ENCODE results near the gene RNF2.

- TF ChIP-seq CTCF (conservative IDR thresholded peaks at IDR 0.05; ENCODE audit: low read length): no peak
- TF ChIP-seq EZH2phosphoT487 (IDR thresholded peaks at IDR 0.05; ENCODE audit: borderline replicate concordance, low read depth, low read length): no peak
These were observed 51.2 kb downstream of the RNF2 start for GRCh38 chr1:185096531-185096930.

Data from OCI-LY7 (cell line).